HG03097 (cell line): ENCODE data around the gene TNFRSF11A.

Source experiments
- ATAC-seq: cut with Tn5 transposase; IDR thresholded peaks from one replicate; pipeline ENCODE4 v1.9.1; 2021; ENCODE audit not compliant: unreplicated experiment, low FRiP score

The TNFRSF11A gene

DNA sequence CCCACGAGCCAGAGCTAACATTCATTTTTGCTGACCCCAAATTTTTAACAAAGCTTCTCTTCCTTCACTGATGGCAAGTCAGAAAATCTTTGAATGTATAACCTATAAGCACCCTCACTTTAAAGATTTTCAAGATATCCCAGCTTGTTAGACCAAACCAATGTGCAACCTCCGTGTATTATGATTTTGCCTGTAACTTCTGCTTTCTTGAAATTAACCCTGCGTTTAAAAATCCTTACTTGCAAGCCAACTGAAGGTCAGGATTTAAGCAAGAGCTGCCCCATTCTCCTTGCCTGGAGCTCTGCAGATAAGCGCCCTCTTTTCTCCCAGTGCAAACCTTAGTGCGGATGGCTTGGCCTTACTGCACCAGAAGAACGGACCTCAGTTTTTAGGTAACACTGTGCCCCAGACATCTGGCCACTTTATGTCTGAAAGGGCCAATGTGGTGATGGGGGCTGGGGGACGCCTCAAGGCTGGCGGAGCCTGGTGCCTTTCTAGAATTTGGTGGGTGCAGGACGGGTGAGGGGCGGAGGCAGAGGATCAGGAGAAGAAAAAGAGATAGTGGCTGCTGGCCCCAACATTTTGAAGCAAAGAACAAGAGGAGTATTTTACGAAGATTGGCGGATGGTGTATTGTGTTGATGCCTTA, 805 bp upstream of the TNFRSF11A start:
- no peak for ATAC-seq

DNA sequence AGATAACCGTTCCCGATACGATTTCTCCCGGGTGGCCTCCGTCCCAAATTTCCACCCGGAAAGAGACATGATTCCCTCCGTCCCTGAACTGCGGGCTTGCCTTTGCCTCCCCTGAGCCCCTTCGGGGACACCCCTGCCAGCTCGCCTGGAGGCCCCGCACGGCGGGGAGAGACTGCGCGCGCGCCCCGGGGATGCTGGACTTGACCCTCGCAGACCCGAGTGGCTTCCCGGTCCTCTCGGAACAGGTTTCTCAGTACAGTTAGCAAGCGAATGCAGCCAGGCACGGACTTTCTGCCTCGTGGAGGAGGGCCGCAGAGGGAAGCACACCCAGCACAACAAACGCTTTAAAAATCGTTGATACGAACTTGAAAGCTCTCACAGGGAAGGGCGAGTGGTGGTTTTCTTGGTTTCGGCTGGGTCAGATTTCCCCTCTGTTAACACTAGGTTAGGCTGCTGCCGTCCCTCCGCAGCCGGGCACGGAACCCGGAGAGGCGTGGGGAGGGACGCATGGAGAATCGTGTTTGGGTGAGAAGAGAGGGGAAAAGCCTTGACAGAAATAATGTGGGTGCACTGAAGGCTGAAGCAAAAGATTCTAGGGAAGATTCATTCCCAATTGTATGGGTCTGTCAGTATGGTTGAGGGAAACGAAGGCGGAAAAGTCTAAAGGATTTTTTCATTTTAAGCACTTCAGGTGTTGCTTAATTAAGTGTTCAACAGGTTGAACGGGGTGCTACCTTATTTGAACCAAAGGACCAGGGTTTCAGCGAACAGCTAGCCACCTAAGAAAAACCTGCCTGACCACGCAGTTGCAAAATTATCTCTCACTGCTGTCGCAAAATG, 916 bp downstream of the TNFRSF11A start:
- no peak for ATAC-seq

DNA sequence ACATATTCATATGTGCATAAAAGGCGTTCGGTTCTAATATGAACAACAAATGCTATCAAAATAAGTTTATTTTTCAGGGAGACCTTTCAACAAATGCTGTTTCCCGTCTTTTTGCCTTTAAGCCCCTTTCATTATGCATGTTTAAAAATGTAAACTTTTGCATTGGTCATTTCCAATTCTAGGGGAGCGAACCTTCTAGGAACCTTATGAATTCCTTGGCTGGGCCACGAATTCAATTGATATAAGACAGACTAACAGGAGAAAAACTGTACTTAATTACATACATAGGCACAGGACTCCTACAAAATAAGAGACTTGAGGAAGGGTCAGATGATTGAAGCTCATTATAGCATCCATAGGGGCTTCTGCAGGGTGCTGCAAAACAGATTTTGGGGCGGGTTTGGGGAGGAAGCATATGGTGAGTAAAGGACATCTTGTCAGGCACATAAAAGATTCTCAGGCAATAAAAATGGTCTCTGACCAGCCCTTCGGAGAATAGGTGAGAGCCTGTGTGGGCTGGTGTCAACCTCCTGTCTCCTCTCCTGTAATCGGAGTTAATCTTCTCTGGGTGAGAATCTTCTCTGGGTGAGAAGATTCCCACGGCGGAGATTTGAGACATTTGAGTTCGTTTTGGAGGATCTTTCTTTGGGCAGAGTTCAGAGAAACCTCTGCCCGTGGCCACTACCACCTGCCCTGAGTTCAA, 1.7 kb downstream of the TNFRSF11A start:
- ATAC-seq = no peak

DNA sequence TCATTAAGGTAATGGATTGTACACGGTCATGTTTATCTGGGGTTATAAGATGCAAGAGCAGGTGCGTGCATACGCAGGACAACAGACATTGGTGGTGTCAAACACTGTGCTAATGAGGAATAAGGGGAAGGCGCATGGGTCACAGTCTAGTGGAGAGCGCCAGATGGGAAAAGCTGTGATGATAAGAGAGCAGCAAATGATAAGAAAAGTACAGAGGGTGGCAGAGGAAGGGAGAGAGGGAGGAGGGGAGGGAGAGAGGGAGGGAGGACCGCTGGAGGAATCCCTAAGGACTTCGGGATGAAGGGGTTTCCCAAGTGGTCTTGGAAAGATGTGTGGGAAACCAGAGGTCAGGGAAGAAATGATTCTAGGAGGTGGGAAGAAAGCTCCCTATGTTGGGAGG, 2.9 kb downstream of the TNFRSF11A start:
- no peak for ATAC-seq

DNA sequence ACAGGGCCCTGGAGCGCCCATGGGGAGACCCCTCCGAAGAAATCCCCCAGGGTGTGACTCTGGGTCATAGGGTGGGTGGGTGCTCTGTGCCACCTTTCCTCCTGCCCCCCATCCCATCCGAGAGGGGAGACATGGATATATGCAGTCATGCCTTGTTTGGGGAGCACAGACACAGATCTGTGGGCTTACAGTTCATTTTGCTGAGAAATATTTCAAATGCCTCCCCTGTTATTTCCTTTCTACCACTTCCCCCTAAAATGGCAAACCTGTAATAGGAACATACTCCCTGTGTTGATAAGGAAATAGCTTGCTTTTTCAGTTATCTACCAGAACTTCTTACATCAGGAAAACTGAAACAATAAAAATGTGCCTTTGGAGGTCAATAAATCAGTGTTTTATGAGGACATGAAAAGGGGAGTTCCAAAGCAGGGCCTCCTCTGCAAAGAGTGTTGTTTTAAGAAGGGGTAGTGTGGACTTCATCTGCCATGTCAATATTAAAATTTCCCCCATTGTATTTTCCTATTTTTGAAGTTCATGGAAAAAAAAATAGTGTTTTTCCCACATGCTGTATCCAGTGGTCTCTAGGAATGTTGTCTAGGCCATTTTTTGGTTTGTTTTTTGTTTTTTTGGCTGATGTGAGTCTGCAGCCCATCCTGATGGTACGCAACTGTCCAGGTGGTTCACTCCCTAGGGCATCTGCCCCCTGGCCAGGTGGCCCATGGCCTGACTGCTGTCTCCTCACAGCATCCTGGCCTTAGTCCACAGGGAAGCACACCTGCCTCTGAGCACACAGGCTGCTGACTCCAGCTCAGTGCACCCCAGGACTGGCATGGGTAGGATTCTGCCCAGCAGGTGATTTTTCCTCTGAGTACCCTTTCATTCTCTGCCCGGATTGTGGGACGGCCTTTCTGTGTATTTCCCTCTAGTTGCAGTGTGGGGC, 3.7 kb downstream of the TNFRSF11A start:
- no peak for ATAC-seq

DNA sequence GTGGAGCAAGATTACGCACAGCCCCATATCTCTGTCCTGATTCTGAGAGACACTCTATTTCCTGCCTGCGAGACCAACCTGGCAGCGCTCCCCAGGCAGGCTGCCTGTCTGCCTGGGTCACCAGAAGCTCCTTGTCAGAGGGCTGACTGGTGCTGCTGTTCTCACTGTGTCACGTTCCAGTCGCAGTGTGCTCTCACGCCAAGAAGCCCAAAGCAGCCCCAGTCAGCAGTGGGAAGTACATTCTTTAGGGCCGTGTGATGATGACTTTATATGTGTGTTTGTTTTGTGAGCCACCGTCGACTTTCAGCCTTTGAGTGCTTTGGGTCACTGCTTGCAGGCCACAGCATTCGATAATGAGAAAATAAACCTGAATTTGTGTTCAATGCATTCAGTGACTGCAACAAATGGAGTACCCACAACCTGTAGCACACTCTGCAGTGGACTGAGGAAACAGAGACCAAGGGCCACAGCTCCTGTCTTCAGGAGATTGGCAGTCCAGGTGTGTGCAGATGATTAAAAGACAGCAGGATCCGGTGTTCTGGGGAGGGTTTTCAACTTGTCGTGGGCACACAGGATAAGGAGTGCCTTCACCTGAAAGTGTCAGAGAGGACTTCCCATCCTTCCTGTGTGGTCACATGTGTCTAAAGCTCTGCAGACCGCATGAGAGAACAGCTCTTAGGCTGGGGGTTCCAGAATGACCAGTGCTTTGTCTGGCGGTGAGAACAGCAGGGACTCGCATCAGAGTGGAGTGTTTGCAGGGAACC, 4.8 kb downstream of the TNFRSF11A start:
- ATAC-seq = no peak

DNA sequence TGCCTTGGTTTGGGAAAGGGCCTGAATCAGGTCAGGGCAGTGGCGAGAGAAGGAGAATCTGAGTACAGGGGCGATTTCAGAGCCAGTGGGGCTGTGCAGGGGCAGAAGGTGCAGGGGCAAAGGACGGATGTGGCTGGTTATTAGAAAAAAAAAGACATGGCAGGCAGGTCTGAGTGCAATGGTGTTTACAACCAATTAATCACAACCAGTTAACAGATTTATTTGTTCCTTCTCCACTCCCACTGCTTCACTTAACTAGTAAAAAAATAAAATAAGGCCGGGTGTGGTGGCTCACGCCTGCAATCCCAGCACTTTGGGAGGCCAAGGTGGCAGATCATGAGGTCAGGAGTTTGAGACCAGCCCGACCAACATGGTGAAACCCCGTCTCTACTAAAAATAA, 5.5 kb downstream of the TNFRSF11A start:
- no peak for ATAC-seq

DNA sequence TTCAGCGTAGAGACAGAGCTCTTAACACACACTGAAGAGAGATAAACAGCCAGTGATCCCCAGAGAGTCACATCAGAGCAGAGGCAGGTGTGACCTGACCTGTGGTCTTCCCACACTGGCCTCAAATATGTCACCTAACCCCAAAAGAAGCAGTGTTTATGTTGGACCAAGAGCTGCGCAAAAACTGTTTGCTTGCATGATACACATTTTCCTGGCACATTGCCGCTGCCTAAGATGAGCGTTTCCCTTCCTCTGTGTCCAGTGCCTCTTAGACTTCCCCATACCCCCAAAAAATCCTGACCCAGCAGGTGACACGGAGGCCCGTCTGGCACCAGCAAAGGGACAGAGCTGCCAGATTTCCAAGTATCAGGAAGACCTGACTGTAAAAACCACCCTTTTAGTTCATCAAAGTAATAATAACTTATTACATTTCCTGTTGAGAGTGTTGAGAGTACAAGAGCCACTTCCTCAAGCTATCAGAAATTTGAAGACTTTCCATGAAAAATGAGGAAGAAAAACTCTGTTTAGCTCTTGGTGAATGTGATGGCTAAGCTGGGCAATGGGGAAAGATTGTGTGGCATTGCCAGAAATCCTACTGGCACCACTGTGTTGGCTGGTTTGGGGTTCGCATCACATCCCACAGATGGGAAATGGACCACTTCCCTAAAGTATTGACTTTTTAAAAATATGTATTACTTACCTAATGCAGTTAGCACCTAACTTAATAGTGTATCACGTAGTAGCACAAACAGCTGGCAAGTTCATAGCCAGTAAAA, 6.7 kb downstream of the TNFRSF11A start:
- no peak for ATAC-seq

DNA sequence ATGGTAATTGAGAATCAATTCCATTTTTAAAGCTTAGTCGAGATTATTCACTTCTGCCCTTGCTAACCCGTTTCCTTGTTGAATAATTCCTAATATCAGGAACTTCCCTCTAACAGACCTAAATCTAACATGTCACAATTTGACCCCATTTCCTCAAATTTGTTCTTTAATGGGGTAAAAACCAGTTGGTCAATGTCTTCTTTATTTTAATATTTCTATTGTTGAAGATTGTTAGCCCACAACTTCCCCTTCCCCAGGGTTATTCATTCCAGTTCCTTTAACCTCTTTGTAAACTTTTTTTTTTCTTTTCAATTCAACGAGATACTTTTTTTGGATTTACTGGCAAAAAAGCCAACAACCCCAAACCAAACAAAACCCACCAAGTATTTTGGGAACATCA, 7.3 kb downstream of the TNFRSF11A start:
- ATAC-seq = no peak

DNA sequence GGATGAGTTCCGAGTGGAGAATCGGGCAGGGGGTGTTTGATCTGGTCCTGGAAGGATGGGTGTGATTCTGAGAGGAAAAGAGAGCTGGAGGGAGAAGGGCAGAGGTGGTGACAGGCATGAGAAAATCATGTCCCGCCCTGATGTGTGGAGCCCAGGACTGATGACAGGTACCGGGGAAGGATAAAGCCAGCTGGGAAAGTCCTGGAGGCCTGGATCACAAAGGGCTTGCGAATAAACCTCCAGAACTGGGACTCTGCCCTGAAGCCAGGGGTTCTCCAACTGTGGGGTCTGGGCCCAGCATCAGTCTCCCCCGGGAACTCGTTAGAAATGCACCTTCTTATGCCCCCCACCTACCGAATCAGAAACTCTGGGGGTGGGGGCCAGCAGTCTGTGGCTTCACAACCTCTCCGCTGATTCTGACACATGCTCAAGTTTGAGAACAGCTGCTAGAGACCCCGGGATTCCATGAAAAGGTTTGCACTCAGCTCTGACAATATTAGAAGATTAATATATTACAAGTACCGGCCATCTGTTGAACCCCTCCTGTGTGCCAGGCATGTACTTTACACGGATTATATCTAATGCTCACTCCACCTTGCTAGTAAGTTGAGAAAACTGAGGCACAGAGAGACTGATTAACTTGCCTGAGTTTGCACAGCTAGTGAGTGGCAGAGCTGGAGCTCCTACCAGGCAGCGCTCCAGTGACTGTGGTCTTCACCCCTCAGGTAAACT, 8.0 kb downstream of the TNFRSF11A start:
- ATAC-seq = no peak

DNA sequence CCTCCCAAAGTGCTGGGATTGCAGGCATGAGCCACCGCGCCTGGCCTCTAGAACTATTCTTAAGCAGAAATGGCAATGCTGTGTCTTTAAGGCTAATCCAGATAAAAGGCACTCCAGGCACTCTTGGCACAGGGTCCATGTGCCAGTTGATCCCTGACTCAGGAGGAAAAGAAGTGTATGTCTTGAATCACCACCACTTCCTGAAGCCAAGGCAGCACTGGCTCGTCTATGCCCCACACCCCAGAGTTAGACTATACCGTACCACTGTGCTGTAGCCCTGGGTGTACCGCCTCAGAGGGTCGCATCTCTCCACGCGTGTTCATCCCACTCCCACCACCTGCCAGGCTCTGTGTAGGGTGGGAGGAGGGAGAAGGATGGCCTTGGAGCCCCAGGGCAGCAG, 9.0 kb downstream of the TNFRSF11A start:
- ATAC-seq = no peak

DNA sequence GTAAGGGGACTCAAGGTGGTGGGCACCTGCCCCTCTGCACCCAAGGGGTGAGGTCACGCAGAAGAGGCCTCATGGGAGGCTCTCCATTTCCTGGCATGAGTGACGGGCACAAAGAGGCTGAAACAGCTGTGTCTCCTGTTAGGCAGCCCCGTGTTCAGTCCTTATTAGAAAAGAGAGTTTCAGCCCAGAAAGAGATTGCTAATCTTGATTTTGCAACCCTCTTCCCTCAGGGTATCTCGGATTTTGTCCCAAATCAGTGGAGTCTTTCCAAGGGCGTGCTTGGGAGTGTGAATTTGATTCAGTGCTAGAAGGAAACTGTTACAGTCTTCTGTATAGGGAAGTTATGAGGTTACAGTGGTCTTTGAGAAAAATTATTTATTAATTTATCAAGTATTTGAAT, 10.4 kb downstream of the TNFRSF11A start:
- no peak for ATAC-seq

DNA sequence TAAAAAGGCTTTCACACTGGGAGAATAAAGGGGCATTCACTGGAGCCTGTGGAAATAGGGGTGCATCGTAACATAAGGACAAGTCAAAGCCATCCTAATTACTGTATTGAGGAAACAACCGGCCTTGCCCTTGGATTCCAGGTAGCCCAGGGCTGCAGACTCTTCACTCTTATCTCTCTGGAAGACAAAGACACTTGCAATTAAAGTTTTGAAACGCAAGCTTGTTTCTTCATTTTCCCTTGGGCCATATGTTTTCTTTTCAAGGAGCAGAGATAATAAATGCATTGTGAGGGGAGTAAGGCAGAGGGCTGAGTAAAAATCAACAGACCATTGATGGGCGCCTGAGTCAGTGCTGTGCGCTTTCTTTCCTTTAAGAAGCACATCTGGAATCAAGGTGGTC, 11.5 kb downstream of the TNFRSF11A start:
- no peak for ATAC-seq

DNA sequence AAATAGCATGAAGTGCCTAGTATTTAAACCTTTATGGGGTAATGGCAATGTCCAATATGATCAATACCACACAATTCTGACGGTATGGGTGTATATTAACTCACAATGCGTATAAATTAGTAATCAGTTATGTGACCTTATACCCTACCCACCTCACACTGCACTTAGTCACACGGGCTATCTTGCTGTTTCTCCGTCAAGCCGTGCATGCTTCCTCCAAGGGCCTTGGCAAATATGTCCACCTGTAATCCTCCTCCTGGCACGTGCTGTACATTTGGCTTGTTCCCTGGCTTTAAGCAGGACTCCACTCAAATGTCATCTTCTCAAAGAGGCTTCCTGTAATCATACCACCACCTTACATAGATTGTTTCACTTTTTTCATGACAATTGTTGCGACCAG, 12.2 kb downstream of the TNFRSF11A start:
- no peak for ATAC-seq

DNA sequence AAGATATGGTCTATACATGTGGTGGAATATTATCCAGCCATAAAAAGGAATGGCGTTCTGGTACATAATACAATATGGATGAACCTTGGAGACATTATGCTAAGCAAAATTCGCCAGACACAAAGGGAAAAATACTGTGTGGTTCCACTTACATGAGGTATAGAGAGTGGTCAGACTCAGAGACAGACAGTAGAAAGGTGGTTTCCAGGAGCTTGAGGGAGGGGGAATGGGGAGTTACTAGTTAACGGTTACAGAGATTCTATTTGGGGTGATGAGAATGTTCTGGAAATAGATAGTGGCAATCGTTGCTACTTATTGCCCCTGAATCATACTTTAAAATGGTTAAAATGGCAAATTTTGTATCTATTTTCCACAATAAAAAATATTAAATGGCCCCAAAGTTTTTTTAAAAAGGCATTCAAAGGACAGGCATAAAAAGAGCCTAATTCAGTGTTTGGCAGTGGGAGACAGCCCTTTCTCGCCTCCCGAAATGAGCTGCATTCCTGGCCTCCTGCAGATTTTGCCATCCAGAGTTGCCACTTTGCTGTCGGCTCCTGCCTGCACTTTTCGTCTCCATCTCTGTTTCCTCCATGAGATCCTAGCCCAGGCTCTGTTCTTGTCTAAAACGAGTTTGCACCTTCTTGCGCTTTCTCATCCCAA, 13.5 kb downstream of the TNFRSF11A start:
- no peak for ATAC-seq

DNA sequence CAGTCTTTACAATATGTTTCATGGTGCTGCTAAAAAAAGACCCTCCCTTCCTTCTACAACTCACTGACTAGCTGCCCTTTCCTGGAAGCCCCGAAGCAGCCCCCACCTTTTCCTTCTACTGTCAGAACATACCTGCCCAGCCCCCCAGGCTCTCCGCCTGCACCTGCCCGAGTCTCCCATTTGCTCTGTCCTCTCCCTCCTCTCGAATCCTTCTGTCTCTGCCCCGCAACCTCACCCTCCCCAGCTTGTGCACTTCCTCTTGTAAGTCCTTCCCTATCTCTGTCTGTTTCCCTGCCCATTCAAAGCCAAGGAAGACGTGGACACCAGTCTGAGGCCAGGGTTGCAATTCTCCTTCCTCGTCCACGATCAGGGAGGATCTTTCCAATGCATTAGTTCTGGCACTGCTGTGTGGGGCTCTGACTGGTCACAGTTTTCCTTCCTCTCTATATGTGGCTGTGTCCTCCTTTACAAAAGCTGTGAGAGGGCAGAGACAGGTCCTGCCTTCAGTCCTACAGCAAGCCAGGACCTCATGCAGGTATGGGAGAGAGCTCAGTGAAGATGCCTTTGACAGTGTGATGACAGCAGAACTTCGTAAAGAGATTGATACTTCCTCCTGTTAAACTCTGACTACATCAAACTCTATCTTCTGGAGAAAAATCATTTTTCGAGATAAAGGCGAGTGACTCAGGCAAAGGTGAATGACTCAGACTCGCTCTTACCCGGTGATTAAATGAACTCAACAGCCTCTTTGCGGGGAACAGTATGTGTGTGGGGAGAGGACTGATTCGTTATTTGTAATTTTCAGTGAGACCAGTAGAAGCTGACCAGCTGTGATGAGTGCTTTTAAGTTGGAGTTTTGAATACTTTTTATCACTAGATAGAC, 14.2 kb downstream of the TNFRSF11A start:
- no peak for ATAC-seq

DNA sequence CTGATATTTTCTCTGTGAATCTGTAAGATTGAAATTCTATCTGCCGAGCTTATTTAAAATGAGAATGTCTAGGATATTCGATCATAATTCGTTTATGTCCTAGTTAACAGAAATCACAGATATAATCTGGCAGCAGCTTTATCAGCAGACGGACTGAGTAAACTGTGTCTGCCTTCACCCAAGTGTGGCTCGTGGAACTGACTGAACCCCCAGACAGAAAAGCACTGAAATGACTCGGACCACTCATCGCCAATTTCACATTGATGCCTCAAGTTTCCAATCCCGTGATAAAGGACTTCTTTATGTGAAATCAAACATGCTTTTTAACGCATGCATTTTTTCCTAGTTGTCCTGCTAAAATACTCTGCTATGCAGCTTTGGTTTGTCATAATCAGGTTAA, 15.9 kb downstream of the TNFRSF11A start:
- ATAC-seq = no peak
